ENCODE measurements around the gene IFITM10. TPM values are rescaled to one million over a fixed set of nuclear protein-coding genes. Genes with fewer than 3 reads are reported as not detected.
A peak's percentile ranks its signal among the peaks of the same experiment; 100 is the strongest.

Gene IFITM10
- total RNA-seq, 1 experiment from 2014 or later: 0.59 TPM

GRCh38 chr11:1796413-1797011 lies 46.1 kb upstream of the IFITM10 start:
- no peak overlapping the region for H2BK120ac ChIP-seq (ENCODE audit: low read depth, low read length, poor library complexity, severe bottlenecking)

More at GRCh38 chr11:1796413-1797011, 46.1 kb upstream of the IFITM10 start:
- DNase-seq: peak; percentile 53
- Mint-ChIP-seq H3K9me3 (no peaks in the 10 kb centered on the region), H3K4me3 (no peak overlapping the region), H3K27ac (no peak overlapping the region; a peak in 1 of 7 replicates), H3K36me3 (ENCODE audit: insufficient read depth in 1 of 3, low read depth in 3 of 3) (no peaks in the 10 kb centered on the region), H3K27me3 (ENCODE audit: low read depth) (peaks cover 52% of the 10 kb centered on the region), H3K4me1 (peaks cover 0 to 2% of the 10 kb centered on the region in 2 experiments; a peak in 1 of 4 replicates)
- Histone ChIP-seq H2BK20ac (ENCODE audit: low read depth, low read length, poor library complexity, severe bottlenecking) (no peak overlapping the region), H3K4me2 (ENCODE audit: insufficient read depth, insufficient read length, low read length) (no peak overlapping the region), H2AFZ (ENCODE audit: low read length) (no peak overlapping the region), H2BK5ac (ENCODE audit: insufficient read length, low read length) (no peak overlapping the region), H3K23ac (ENCODE audit: insufficient read length, low read depth, low read length) (no peak overlapping the region), H3K27ac (ENCODE audit: insufficient read length, low read depth, low read length) (no peak overlapping the region), H4K5ac (ENCODE audit: insufficient read length, low read depth, low read length) (no peak overlapping the region), H3K79me2 (ENCODE audit: insufficient read depth, low read length) (no peaks in the 10 kb centered on the region), H3K27me3 (ENCODE audit: insufficient read depth, low read length) (no peaks in the 10 kb centered on the region), H3K18ac (ENCODE audit: insufficient read length, low read depth, low read length) (no peak overlapping the region), H3T11ph (ENCODE audit: low read length) (no peak overlapping the region), H4K91ac (ENCODE audit: insufficient read length, low read depth, low read length) (no peak overlapping the region), H2BK15ac (ENCODE audit: low read depth, low read length) (no peak overlapping the region), H3K9me3 (ENCODE audit: control insufficient read depth, low read depth, low read length) (no peaks in the 10 kb centered on the region), H3K14ac (ENCODE audit: insufficient read depth, low read length) (no peak overlapping the region; the same call in 1 of the 2 replicates), H3K9ac (ENCODE audit: extremely low read depth, insufficient read length, low read length) (no peak overlapping the region), H4K8ac (replicated peaks; ENCODE audit: insufficient read length, low read depth, low read length) (no peak overlapping the region), H3K23me2 (ENCODE audit: insufficient read length, low read depth, low read length, poor library complexity, severe bottlenecking) (no peaks in the 10 kb centered on the region), H2AK5ac (ENCODE audit: insufficient read length, low read length) (no peak overlapping the region), H3K56ac (ENCODE audit: insufficient read length, low read depth, low read length) (no peak overlapping the region), H3K79me1 (ENCODE audit: insufficient read depth, low read depth, low read length, poor library complexity, severe bottlenecking) (no peaks in the 10 kb centered on the region), H3K4ac (ENCODE audit: low read depth, low read length) (no peak overlapping the region), H4K20me1 (ENCODE audit: control insufficient read depth, insufficient read depth, insufficient read length) (no peaks in the 10 kb centered on the region), H2BK12ac (ENCODE audit: insufficient read length, low read depth, low read length) (no peak overlapping the region), H3K4me1 (ENCODE audit: insufficient read depth, low read length) (no peaks in the 10 kb centered on the region)
- TF ChIP-seq CTCF (conservative IDR thresholded peaks at IDR 0.05): peak; percentile 37; the same call in 2 of the 3 replicates
- no CpG with 5 or more reads among the region's 12 CpGs for WGBS (ENCODE audit: extremely low coverage, insufficient read length, low lambda C conversion rate)

Measured in H9 (cell line).